GM19395 (cell line): ENCODE results near the gene MYO1D.

Experiments
- ATAC-seq: cut with Tn5 transposase; IDR thresholded peaks from one replicate; pipeline ENCODE4 v1.9.1; 2021; ENCODE audit warnings: mild to moderate bottlenecking, moderate library complexity; ENCODE audit not compliant: unreplicated experiment

The MYO1D gene

DNA sequence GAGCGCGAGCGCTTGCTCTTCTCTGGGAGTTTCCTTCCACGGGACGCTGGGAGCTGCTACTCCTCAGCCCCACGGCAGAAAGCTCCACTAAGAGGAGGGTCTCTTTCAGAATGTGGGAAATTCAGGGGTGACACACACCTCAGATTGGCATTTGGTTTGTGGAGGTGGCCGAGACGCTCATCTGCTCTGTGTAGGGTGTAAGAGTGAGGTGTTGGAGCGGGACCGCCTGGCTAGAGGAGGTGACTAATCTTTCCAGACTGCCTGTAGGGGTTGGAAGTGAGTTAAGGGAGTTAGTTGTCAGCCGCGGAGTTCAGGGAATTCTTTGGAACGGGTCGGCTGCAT is 431.9 kb downstream of the MYO1D start:
- ATAC-seq, result peak; percentile 23

DNA sequence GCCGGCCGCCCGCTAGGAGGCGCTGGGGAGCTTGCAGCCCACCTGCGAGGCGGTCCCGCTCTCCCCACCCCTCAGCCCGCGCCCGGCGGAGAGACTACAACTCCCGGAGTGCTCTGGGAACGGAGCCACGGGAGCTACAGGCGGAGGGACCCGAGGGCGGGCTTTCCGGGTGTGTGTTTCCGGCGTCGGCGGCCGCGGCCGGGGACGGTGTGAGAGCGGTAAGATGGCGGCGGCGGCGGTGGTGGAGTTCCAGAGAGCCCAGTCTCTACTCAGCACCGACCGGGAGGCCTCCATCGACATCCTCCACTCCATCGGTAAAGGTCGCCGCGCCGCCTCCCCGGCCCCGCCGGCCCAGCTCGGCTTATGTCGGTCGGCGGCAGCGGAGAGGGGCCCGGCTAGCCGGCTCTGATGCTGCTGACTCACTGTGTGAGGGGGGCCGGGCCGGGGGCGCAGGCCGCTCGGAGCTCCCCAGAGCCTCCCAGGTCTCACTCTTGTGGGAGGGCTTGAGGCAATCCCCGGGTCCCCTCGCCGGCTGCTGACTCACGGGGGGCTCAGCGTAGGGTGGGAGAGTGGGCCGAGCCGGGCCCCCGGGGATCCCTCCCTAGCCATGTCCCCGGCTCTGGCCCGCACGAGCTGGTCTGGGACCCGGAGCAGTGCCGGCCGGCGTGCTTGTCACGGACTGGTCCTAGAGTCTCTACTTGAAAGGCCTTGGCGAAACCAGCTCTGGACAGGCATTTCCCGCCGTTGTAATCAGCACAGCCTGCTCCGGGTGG is 432.4 kb downstream of the MYO1D start, which contains the start of gene PSMD11:
PSMD11 (plus strand) TSS at position 210 of the 773 bp plus-strand sequence; CDS start at position 224, 14 bp downstream.
- ATAC-seq, result peak; percentile 92

DNA sequence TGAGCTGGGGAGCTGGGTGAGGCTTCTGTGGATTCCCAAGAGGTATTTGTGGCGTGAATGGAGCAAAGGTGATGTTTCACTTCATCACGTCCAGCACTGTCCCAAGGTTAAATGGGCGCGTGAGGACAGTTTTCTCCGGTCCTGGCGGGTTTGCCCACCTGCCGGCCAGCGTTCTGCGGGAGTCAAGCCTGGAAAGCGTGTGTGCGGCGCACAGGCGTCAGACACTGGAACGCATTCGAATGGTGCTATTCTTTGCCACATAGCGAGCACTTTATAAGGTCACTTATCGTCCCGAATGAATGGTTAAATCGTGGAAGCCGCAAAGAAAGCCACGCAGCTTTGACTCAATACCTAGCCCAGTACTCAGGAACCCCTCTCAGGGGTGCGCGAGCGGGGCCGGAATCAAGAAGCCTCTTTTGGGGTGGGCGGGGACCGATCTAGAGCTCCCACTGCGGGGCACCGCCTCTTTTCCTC is 433.1 kb downstream of the MYO1D start:
- ATAC-seq, result no peak
